Fibroblast of skin of right biceps (primary cell): ENCODE data around the gene NSUN2.

Experiments used
- DNase-seq: peaks from one replicate; pipeline ENCODE4 v3.0.0-alpha.2; 2013

Gene NSUN2

GRCh38 chr5:6642655-6643054, 9.8 kb upstream of the NSUN2 start:
- DNase-seq, result no peak

- DNase-seq, result no peak
Observed at GRCh38 chr5:6638236-6638635, 5.4 kb upstream of the NSUN2 start.

GRCh38 chr5:6637590-6637989, 4.7 kb upstream of the NSUN2 start:
- no peak for DNase-seq

- DNase-seq, result no peak
Observed at GRCh38 chr5:6637022-6637421, 4.2 kb upstream of the NSUN2 start.

- no peak for DNase-seq
Observed at GRCh38 chr5:6636293-6636692, 3.4 kb upstream of the NSUN2 start.

DNA sequence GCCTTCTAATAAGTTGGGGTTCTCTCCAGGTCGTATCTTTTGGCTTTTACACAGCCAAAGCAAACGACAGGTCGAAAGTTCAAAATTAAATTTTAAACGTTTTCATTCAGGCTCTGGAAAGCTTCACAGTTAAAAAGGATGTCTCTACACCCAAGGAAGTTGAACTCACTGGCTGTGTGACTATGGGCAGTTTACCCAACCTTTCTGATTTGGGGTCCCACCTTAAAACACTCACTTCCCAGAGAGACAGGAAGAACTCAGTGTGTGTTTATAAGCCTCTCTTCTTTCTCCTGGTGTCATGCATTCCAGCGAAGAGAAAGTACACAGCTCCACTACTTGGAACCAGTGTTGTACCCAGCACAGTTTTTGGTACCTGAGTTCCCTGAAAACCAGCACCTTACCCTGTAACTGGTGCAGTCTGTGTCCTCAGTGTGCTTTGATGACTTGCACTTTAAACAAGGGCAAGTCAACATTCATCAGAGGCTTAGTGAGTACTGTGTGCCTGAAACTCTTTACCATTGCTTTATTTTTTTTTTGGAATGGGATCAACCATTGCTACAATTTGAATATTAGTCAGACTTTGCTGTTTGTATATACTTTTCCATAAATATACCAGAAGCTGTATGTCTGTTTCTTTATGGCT, 2.1 kb upstream of the NSUN2 start:
- DNase-seq, result no peak

- DNase-seq, result no peak
Observed at GRCh38 chr5:6634306-6634705, 1.5 kb upstream of the NSUN2 start.

DNA sequence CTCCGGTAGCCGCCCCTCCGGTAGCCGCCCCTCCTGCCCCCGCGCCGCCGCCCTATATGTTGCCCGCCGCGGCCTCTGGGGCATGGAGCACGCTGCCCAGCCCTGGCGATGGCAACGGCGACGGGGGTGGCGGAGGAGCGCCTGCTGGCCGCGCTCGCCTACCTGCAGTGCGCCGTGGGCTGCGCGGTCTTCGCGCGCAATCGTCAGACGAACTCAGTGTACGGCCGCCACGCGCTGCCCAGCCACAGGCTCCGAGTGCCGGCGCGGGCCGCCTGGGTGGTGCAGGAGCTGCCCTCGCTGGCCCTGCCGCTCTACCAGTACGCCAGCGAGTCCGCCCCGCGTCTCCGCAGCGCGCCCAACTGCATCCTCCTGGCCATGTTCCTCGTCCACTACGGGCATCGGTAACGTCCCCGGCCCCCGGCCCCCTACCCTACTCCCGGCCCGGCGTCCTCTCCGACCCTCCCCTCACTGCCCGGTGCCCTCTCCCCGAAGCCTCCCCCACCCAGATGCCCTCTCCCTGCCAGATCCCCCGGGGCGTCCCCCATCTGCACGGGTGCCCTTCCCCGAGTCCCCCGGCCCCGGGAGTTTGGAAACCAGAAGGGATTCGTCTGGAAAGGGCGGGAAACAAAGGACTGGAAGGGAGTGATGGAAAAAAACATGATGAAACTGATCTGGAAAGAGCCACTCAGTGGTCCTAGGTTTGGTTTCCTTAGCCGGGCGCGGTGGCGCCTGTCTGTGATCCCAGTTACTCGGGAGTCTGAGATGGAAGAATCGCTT, 813 bp upstream of the NSUN2 start:
- DNase-seq, result peak; percentile 12

DNA sequence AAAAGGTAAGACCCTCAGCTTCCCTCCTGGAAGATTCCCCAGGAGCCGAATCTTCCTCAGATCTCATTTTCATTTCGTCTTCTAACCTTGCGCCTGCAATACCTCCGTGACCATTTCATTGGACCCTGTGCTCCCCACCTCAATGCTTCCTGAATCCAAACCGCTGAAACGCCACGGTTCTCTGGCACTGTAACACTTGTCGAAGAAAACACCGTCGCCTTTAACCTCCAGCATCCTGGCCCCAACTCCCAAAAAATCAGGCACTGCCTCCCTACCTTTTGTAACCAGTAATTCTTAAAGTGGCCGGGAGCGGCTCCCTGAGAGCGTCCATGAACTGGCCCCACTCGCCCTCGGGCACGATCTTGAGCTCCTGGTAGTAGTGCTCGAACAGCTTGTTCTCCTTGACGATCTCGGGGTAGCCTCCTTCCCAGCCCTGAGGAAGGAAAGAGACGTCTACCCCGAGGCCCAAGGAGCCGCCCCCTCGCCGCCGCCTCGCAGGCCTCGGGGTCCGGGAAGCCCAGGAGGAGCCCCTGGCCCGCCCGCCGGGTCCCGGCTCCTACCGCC, 438 bp downstream of the NSUN2 start:
- peak; percentile 18 for DNase-seq

DNA sequence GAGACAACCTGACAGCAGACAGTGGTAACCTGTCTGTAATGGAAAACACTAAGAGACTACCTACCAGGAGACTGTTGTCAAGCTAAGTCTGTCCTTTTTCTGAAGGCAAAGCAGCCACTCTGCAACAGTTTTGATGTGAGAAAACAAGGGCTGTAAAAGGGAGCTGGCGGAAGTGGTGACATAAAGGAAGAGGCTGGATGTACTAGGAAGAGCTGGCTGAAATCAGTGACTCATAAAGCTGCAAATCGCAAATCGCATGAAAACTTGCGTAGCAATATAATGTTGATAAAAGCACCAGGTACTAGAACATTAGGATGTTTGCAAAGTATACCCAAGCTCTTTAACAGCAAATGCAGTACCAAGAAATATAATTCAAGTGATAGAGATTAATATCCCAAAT, 1.4 kb downstream of the NSUN2 start:
- DNase-seq, result no peak

- DNase-seq, result no peak
Observed at GRCh38 chr5:6626508-6626907, 6.3 kb downstream of the NSUN2 start.

DNA sequence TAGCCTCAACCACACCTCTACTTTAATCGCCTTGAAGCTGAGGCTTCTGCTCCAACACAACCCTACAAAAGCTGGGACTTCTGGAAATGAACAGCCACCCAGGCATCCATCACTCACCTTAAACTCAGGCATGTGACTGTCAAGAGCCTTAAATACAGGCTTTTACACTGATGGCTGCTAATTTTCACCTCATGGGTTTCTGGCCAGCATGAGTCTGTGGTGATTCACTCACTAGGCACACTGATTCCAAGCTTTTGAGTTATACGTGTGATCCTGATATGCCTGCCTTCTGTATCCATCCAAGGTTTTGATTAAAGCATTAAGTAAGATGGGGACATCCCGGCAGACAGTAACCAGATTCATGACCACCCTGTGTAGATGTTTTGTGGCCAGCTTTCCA, 8.9 kb downstream of the NSUN2 start:
- no peak for DNase-seq

DNA sequence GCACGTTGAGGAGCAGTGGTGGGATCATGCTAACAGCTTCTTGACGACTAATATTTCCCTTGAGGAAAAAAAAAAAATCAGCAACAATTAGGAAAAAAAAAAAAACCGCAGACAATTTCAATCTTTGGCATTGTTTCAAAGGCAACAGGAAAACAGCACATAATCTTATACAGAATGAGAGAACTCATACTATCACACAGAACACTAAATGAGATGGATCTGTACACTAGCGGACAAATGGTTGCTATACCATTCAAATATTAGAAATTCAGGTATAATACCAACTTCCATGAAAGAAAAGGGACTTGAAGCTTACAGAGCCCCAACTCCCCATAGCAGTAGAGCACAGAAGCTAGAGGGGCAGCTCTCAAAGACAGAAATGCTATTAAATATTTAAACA, 9.6 kb downstream of the NSUN2 start:
- DNase-seq, result no peak

DNA sequence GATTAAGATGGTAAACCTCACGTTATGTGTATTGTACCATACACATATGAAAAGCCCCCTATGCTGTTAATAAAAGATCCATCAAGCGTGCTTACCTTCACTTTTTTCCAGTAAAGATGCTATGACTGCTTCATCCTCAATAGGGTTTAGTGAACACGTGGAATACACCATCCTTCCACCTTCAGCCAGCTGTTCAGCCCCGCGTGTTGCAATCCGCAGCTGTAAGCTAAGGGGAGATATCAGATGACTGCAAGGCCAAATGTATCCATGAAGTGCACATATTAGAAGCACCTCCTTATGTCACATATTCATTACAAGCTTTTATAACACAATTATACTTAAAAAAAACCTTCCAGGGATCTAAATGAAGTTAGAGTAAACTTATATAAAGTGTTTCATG, 16.2 kb downstream of the NSUN2 start:
- no peak for DNase-seq

GRCh38 chr5:6615034-6615815, 17.6 kb downstream of the NSUN2 start:
- DNase-seq, result no peak

DNA sequence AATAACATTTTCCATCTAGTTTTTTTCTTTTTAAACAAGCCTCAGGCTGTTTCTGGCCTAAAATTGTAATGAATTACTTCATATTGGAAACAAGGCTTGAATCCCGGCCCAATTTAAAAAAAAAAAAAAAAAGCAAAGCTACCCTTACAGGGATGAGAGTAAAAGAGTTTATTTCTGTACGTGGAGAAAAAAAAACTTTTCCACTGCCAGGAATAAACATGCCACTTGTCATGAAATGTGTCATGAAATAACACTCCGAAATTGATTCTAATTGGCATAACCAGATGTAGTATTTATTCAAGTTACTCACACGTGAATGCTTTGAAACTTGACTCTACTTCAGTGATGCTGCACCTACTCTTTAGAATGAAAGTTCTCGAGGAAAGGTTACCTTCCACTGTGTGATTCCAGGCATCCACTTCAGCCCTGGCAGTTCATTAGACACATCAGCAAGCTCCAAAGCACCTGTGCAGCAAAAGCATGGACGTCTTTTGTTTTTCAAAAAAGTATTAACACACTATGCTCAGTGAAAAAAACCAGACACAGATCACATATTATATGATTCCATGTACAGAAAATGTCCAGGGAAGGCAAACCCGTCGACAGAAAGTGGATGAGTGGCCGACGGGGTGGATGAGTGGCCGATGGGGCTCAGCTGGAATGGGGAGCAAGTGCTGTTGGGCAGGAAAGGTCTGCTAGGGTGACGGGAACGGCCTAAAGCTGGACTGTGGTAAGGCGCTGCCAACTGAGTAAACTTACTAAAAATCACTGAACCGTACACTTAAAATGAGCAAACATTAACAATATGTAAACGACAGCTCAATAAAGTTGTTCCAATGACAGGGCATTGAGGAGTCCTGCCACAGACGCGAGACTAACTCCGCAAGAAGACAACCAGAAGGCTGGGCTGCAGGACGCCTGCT, 21.2 kb downstream of the NSUN2 start:
- DNase-seq, result no peak

DNA sequence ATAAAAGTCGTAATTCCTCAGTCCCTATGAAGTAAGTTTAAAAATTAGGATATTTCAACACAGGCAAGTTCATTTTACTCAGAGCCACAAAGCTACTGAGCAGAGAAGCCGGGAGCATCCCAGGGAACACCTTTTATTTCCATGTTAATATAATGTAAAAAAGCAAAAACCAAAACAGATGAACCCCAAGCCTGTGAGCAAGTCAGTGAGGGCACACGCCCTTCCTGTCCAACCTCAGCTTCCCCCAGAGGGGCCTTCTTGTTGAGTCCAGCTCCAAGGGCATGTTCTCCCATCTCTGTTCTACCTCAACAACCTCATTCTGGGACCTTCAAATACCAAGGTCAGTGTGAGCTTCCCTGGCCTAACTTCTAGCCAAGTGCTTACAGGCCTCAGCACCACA, 24.8 kb downstream of the NSUN2 start:
- no peak for DNase-seq

DNA sequence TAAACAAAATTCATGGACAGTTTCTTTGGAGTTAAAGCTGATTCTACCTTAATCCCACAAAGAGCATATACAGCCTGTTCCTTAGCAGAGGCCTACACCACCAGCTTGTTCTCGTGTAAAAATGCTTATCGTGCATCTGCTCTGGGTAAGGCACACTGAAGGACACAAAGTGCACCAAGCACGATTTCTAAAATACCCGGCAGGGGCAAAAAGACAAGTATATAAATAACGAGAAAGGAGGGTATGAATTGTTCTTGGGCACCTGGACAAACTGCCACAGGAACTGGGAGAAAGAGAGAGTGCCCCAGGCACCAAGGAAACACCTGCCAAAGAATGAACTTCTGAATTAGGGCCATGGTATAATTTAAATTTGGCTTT, 25.3 kb downstream of the NSUN2 start:
- no peak for DNase-seq

- DNase-seq, result no peak
Observed at GRCh38 chr5:6606884-6607558, 25.8 kb downstream of the NSUN2 start.

DNA sequence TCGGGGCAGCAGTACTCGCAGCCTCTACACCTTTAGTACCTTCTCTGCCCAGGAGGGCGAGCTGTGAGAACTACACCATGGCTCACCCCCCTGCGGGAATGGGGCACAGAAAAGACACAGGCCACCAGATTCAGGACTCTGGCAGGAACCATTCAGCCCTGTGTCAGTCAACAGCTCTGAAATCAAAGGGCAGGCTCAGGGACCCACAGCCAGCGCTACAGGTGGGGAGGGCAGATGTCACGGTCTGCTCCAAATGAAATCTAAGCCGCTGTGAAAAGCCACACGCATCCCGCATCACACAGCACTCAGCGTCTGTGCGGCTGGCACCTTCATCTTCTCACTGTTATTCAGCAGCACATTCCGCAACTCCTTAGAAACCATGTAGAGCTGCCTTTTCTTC, 27.9 kb downstream of the NSUN2 start:
- no peak for DNase-seq

GRCh38 chr5:6604341-6604740, 28.5 kb downstream of the NSUN2 start:
- DNase-seq, result no peak

DNA sequence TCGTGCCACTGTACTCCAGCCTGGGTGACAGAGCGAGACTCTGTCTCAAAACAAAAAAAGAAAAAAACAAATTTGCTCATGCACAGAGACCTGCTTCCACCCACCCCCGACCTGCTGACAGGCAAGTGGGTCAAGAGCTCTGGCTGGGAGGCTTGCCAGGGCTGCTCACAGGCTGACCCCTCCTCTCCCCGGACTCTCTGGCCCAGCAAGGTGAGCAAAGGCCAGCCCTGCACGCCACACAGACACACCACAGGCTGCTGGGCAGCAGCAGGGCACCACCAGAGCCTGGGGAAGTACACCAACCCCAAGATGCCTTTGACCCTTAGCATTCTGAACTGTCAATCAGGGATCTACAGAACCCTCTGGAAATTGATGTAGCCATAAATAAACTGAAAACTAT, 29.2 kb downstream of the NSUN2 start:
- no peak for DNase-seq
